Thoracic aorta (tissue), 2 donors: ENCODE results near the gene DNAJC30. TPM values are rescaled to one million over a fixed set of nuclear protein-coding genes. Genes with fewer than 3 reads are reported as not detected.

ENCODE experiments used
- ATAC-seq: fragments of 150-250 bp; one replicate; pipeline ENCODE4 v1.8.0; 2017; ENCODE audit warnings: low read depth; ENCODE audit not compliant: insufficient number of reproducible peaks, low FRiP score
- DNase-seq: peaks from one replicate; pipeline ENCODE4 v3.0.0-alpha.2; 2020; ENCODE audit warnings: low spot score
- H3K27ac ChIP-seq, 2 donors: fragments of 200-600 bp; sonication (generic); 1 replicate in 1 of 2; 2 replicates in 1 of 2; pipeline ENCODE4 v1.5.1; 2016; ENCODE audit warnings: mild to moderate bottlenecking in 2 of 2, moderate library complexity in 2 of 2
- H3K27me3 ChIP-seq: fragments of 200-600 bp; sonication (generic); replicated peaks from 2 replicates; pipeline ENCODE4 v1.6.0; 2016; ENCODE audit warnings: mild to moderate bottlenecking; ENCODE audit not compliant: insufficient read depth
- H3K36me3 ChIP-seq: fragments of 200-600 bp; sonication (generic); one replicate; pipeline ENCODE4 v1.5.1; 2016
- H3K4me1 ChIP-seq, 2 donors: fragments of 200-600 bp; sonication (generic); 1 replicate in 1 of 2; 2 replicates in 1 of 2; pipeline versions ENCODE4 v1.5.1 to v1.6.0; 2016; ENCODE audit warnings: low read depth in 2 of 2, mild to moderate bottlenecking in 1 of 2; ENCODE audit not compliant: control insufficient read depth in 1 of 2
- H3K4me3 ChIP-seq: fragments of 200-600 bp; sonication (generic); 2 replicates; pipeline ENCODE4 v1.5.1; 2016; ENCODE audit warnings: mild to moderate bottlenecking
- H3K9me3 ChIP-seq: fragments of 200-600 bp; sonication (generic); 2 replicates; pipeline ENCODE4 v1.5.1; 2016
- CTCF ChIP-seq: fragments of 200-600 bp; sonication (generic); IDR thresholded peaks from one replicate; pipeline ENCODE4 v1.5.1; 2019; ENCODE audit warnings: antibody characterized with exemption
- total RNA-seq, 2 donors: library from RNA; depleted of rRNA; stranded (reverse); fragments of >200 nt; gene quantifications; one replicate each; pipeline versions ENCODE4 v1.1.0 to v1.2.3, GENCODE V29; 2016

Gene DNAJC30
- total RNA-seq, 2 donors from 2014 or later, result 3.9 to 7.8 TPM

GRCh38 chr7:73646785-73647724, 36.2 kb downstream of the DNAJC30 start:
- Histone ChIP-seq H3K9me3 (no peaks in the 10 kb centered on the region), H3K4me3 (no peak overlapping the region), H3K4me1 (peaks cover 0 to 5% of the 10 kb centered on the region in 2 donors), H3K27ac (no peak overlapping the region), H3K36me3 (no peaks in the 10 kb centered on the region), H3K27me3 (peaks cover 6% of the 10 kb centered on the region)
- DNase-seq (no peak), ATAC-seq (no peak)
- TF ChIP-seq CTCF, result no peak

GRCh38 chr7:73645643-73646174, 37.5 kb downstream of the DNAJC30 start:
- Histone ChIP-seq H3K27ac (no peak overlapping the region), H3K27me3 (peaks cover 6% of the 10 kb centered on the region), H3K4me3 (no peak overlapping the region), H3K4me1 (peaks cover 0 to 5% of the 10 kb centered on the region in 2 donors), H3K36me3 (no peaks in the 10 kb centered on the region), H3K9me3 (peaks cover 8% of the 10 kb centered on the region)
- TF ChIP-seq CTCF, result no peak
- ATAC-seq, result no peak
- no peak for DNase-seq

- ATAC-seq, result no peak
- no peak for TF ChIP-seq CTCF
- no peaks in the 10 kb centered on the region for H3K36me3 ChIP-seq
Observed at GRCh38 chr7:73644688-73645286, 38.5 kb downstream of the DNAJC30 start.

GRCh38 chr7:73642834-73643233, 40.4 kb downstream of the DNAJC30 start:
- peaks cover 6% of the 10 kb centered on the region for H3K27me3 ChIP-seq
- no peak for ATAC-seq
- H3K4me3 ChIP-seq, result no peak overlapping the region
- TF ChIP-seq CTCF, result no peak
- no peak overlapping the region for H3K27ac ChIP-seq
- H3K4me1 ChIP-seq, result peaks cover 0 to 2% of the 10 kb centered on the region in 2 donors
- H3K36me3 ChIP-seq, result no peaks in the 10 kb centered on the region
- peaks cover 8% of the 10 kb centered on the region for H3K9me3 ChIP-seq
- no peak for DNase-seq

More at GRCh38 chr7:73644688-73645286, 38.5 kb downstream of the DNAJC30 start:
- no peak overlapping the region for H3K27ac ChIP-seq
- H3K4me1 ChIP-seq, result peaks cover 0 to 5% of the 10 kb centered on the region in 2 donors
- peaks cover 6% of the 10 kb centered on the region for H3K27me3 ChIP-seq
- H3K4me3 ChIP-seq, result no peak overlapping the region
- DNase-seq, result no peak
- H3K9me3 ChIP-seq, result peaks cover 8% of the 10 kb centered on the region

- ATAC-seq (no peak), DNase-seq (no peak)
- Histone ChIP-seq H3K27me3 (no peaks in the 10 kb centered on the region), H3K4me3 (no peak overlapping the region), H3K36me3 (no peaks in the 10 kb centered on the region), H3K4me1 (peaks cover 0 to 10% of the 10 kb centered on the region in 2 donors), H3K27ac (no peak overlapping the region), H3K9me3 (peaks cover 8% of the 10 kb centered on the region)
- TF ChIP-seq CTCF, result no peak
Observed at GRCh38 chr7:73638911-73639310, 44.3 kb downstream of the DNAJC30 start.
